Hepatocyte (in vitro differentiated cells): Measurements from ENCODE around the gene ZNF407.

Source experiments
- EZH2 ChIP-seq: fragments of 200-600 bp; sonication (generic); IDR thresholded peaks from 2 replicates; pipeline ENCODE4 v1.6.1; 2016; ENCODE audit warnings: antibody characterized with exemption, mild to moderate bottlenecking, borderline replicate concordance
- EZH2phosphoT487 ChIP-seq: fragments of 200-600 bp; sonication (generic); IDR thresholded peaks from one replicate; pipeline ENCODE4 v1.6.1; 2018; ENCODE audit warnings: antibody characterized with exemption, mild to moderate bottlenecking, low read depth, moderate library complexity; ENCODE audit not compliant: unreplicated experiment, severe bottlenecking
- TF ChIP-seq, protein P1 (sequence below): fragments of 200-600 bp; sonication (generic); IDR thresholded peaks from 2 replicates; pipeline ENCODE4 v1.5.1; 2016; ENCODE audit warnings: antibody characterized with exemption, mild to moderate bottlenecking; ENCODE audit not compliant: poor library complexity

DNA sequence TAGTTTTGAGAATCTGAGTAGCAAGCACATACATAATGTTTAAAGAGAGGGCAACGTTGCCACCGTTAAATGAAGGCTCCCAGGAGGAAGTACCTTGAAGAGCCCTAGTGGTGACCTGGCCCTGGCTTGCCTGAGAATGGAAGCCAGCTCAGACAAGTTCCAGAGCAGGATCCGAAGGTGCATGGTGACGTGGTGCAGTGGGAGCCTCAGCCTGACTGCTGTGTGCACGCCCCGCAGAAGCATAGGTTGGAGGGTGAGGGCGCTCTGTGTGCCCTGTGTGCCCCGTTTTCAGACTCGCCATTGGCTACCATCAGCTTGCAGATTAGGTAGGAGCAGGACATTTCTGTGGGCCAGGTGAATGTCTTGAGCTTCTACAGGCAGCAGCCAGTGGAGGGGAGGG, 68.2 kb downstream of the ZNF407 start:
- TF ChIP-seq, protein P1, sequence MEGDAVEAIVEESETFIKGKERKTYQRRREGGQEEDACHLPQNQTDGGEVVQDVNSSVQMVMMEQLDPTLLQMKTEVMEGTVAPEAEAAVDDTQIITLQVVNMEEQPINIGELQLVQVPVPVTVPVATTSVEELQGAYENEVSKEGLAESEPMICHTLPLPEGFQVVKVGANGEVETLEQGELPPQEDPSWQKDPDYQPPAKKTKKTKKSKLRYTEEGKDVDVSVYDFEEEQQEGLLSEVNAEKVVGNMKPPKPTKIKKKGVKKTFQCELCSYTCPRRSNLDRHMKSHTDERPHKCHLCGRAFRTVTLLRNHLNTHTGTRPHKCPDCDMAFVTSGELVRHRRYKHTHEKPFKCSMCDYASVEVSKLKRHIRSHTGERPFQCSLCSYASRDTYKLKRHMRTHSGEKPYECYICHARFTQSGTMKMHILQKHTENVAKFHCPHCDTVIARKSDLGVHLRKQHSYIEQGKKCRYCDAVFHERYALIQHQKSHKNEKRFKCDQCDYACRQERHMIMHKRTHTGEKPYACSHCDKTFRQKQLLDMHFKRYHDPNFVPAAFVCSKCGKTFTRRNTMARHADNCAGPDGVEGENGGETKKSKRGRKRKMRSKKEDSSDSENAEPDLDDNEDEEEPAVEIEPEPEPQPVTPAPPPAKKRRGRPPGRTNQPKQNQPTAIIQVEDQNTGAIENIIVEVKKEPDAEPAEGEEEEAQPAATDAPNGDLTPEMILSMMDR, result no peak
- TF ChIP-seq EZH2phosphoT487 (no peak), EZH2 (no peak)
